ENCODE data around the gene PRR35.

PRR35 gene

GRCh38 chr16:549544-550263 lies 10.5 kb upstream of the PRR35 start:
- DNase-seq: no peak

GRCh38 chr16:551210-551609 lies 9.0 kb upstream of the PRR35 start:
- no peak for DNase-seq

- no peak for DNase-seq
These were observed 8.0 kb upstream of the PRR35 start for GRCh38 chr16:552171-552570.

- no peak for DNase-seq
These were observed 6.4 kb upstream of the PRR35 start for GRCh38 chr16:553601-554296.

- no peak for DNase-seq
These were observed 5.9 kb upstream of the PRR35 start for GRCh38 chr16:554297-554621.

- DNase-seq: peak; percentile 64
These were observed 5.4 kb upstream of the PRR35 start for GRCh38 chr16:554640-555365.

- DNase-seq: peak; percentile 34
These were observed 4.4 kb upstream of the PRR35 start for GRCh38 chr16:555528-556473.

GRCh38 chr16:556474-557173 lies 3.6 kb upstream of the PRR35 start:
- DNase-seq: no peak

- DNase-seq: no peak
These were observed 2.5 kb upstream of the PRR35 start for GRCh38 chr16:557463-558297.

GRCh38 chr16:558298-559020 lies 1.7 kb upstream of the PRR35 start:
- no peak for DNase-seq

- no peak for DNase-seq
These were observed 1.2 kb upstream of the PRR35 start for GRCh38 chr16:559021-559380.

GRCh38 chr16:559411-560203 lies 587 bp upstream of the PRR35 start:
- peak; percentile 33 for DNase-seq

GRCh38 chr16:560701-561412 lies 663 bp downstream of the PRR35 start:
- no peak for DNase-seq

GRCh38 chr16:561413-561794 lies 1.2 kb downstream of the PRR35 start:
- no peak for DNase-seq

- peak; percentile 42 for DNase-seq
These were observed 2.1 kb downstream of the PRR35 start for GRCh38 chr16:561957-562938.

- peak; percentile 34 for DNase-seq
These were observed 3.0 kb downstream of the PRR35 start for GRCh38 chr16:563072-563644.

- DNase-seq: no peak
These were observed 4.7 kb downstream of the PRR35 start for GRCh38 chr16:564690-565418.

Data from DMS53 (cell line).